Left colon (tissue), 2 donors: ENCODE data around the gene WDR5B. TPM values are rescaled to one million over a fixed set of nuclear protein-coding genes. Genes with fewer than 3 reads are reported as not detected.
A peak's percentile ranks its signal among the peaks of the same experiment; 100 is the strongest.

ENCODE experiments used
- ATAC-seq: fragments of 200-7000 bp; cut with Tn5 transposase; one replicate; pipeline ENCODE4 v1.9.1; 2020; ENCODE audit warnings: mild to moderate bottlenecking, moderate library complexity
- DNase-seq, 2 donors: peaks; one replicate each; pipeline ENCODE4 v3.0.0-alpha.2; 2020
- intact Hi-C, 2 donors: fragments of 100-400 bp; cut with DNase I in 1 of 2; cut with micrococcal nuclease in 1 of 2; formaldehyde crosslinking; loops; one replicate each; pipeline versions ENCODE4 v1.11.2 to v1.14.0; 2022; cut with DNase I, micrococcal nuclease
- total RNA-seq, 2 donors: library from RNA; stranded (reverse); fragmentation: NEBNext Ultra II Directional; extraction: Animal tissue kit (Norgen Biotek cat#: 25700); gene quantifications; one replicate each; pipeline ENCODE4 v1.2.1, GENCODE V29; 2021
- donor health status: DM: no; HTN: no; CAD: no.
- donor health status: DM: yes; HTN: yes; CAD: no.

The WDR5B gene
- total RNA-seq, 2 donors from 2014 or later = 2.3 to 2.7 TPM

- DNase-seq (no peak), ATAC-seq (no peak)
These were observed 1.5 kb downstream of the WDR5B start for GRCh38 chr3:122414391-122414790.

GRCh38 chr3:122410639-122411038 is 5.2 kb downstream of the WDR5B start:
- ATAC-seq (no peak), DNase-seq (no peak)
- intact Hi-C loops = no loop called here

More at GRCh38 chr3:122414391-122414790, 1.5 kb downstream of the WDR5B start:
- intact Hi-C loops = no loop called here

- intact Hi-C loops = no loop called here
- DNase-seq (no peak), ATAC-seq (no peak)
These were observed 5.8 kb downstream of the WDR5B start for GRCh38 chr3:122410111-122410510.

GRCh38 chr3:122409446-122409845 is 6.4 kb downstream of the WDR5B start:
- intact Hi-C loops = no loop called here
- DNase-seq (no peak), ATAC-seq (peak; percentile 17)

- DNase-seq (no peak), ATAC-seq (no peak)
- intact Hi-C loops = no loop called here
These were observed 7.9 kb downstream of the WDR5B start for GRCh38 chr3:122407946-122408345.

GRCh38 chr3:122406198-122406597 is 9.7 kb downstream of the WDR5B start:
- ATAC-seq = no peak
- intact Hi-C loops = no loop called here
- no peak for DNase-seq

DNA sequence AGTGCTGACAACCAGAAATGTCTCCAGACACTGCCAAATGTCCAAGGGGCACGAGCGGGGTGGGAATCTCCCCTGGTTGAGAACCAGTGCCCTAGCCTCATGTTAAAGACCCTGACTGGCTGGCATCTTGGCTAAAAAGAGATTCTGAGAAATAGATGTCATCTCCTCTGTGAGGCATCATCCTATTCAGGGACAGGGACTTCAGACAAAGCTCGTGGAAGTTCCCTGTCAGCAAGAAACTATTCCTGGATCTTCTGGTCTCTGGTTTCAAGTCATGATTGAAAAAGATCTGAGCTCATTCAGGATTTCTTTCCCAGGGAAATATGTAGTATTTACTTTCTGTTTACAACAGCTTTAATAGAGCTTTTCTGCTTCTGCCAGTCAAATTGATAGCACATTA is 10.8 kb downstream of the WDR5B start:
- no peak for ATAC-seq
- no peak for DNase-seq
- intact Hi-C loops = no loop called here

- no peak for DNase-seq
- no peak for ATAC-seq
- intact Hi-C loops = no loop called here
These were observed 12.4 kb downstream of the WDR5B start for GRCh38 chr3:122403489-122403888.

- DNase-seq (no peak), ATAC-seq (no peak)
- intact Hi-C loops = loop anchor here in 1 of 2 donors (10.0 kb wide), 1 partner anchor 276 kb away; no protein-coding TSS in a partner anchor
These were observed 16.9 kb downstream of the WDR5B start for GRCh38 chr3:122398920-122399319.

DNA sequence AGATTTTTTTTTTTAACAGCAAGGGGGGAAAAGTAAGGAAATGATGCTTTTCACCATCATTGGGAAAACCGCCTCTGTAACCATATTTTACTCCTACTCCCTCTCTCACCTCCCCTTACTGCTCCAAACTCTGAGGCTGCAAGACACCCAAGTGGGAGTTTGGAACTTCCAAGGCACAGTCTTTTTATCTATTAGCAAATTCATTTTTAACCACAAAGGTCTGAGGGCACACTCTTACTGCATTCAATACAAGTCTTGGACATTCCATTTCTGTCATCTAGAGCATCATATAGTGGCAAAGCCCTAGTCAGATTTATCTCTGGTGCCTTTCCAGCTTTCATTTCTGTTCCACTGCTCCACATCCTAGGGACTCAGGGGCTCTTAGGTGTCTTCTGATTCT is 18.7 kb downstream of the WDR5B start:
- intact Hi-C loops = loop anchor here in 1 of 2 donors (10.0 kb wide), 1 partner anchor 278 kb away; no protein-coding TSS in a partner anchor
- no peak for ATAC-seq
- no peak for DNase-seq

DNA sequence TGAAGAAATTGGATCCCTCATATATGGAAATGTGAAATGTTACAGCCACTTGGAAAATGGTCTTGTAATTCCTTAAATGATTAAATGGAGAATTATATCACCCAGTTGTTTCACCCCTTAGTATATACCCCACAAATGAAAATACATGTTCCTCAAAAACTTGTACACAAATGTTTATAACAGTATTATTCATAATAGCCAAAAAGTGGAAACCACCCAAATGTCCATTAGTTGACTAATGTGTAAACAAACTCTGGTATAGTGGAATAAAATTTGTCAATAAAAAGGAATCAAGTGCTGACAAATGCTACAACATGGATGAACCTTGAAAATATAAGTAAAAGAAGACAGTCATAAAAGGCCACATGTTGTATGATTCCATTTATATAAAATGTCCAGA is 19.4 kb downstream of the WDR5B start:
- DNase-seq (no peak), ATAC-seq (no peak)
- intact Hi-C loops = loop anchor here in 1 of 2 donors (10.0 kb wide), 1 partner anchor 278 kb away; no protein-coding TSS in a partner anchor

GRCh38 chr3:122395582-122395981 is 20.3 kb downstream of the WDR5B start:
- ATAC-seq (no peak), DNase-seq (no peak)
- intact Hi-C loops = loop anchor here in 1 of 2 donors (10.0 kb wide), 1 partner anchor 279 kb away; no protein-coding TSS in a partner anchor

DNA sequence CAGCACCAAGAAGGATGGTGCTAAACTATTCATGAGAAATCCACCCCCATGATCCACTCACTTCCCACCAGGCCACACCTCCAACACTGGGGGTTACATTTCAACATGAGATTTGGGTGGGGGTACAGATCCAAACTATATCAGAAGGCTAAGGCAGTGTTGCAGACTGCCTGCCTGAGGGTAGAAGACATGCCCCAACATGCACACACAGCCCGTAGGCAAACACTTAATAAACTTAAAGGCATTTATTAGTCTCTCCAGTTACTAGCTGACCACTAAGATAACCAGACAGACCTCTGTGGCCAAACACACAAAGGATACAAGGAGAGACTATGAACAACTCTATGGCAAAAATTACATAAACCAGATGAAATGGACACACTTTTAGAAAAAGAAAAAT is 21.7 kb downstream of the WDR5B start:
- DNase-seq = no peak
- intact Hi-C loops = loop anchor here in 1 of 2 donors (10.0 kb wide), 1 partner anchor 281 kb away; no protein-coding TSS in a partner anchor
- ATAC-seq = no peak

DNA sequence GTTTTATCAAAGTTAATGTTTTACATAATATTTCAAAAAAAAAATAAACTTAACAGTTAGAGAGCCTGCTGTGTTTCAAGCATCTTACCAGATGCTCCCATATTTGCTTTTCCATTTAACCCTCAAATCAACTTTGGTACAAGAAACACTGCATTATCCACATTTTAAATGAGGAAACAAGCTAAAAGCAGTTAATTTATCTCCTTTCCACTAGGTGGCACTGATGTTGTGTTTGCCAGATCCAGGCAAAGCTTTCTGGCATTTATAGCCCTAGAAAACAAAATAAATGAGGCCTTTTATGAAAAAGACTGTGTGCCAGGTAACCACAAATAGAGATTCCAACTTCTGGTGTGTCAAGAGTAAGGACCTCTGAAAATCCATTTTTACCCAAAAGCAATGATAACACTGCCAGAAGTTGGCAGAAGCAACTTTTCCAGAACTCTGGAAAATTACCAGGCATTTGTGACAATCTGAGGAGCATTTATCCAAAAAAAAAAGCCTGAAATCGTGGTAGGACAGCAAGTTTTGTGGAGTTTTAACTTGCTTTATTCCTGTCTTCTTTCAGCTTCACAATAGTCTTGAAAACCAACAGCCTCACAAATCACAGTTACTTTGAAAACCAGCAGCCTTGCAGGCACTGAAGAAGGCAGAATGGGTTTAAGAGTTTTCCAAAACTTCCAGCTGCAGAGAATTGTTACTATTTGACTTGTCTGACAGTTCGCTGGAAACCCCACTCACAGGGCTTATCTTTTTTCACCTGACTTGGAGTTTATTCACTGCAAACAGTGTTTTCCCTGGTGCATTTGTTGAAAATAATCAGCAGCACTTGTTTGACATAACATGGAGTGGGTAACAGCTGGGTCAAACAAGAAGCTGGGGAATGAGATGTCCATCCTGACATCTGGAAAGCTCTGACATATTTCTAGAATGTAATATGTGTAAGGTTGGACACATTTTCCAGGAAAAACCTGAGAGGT is 22.7 kb downstream of the WDR5B start:
- ATAC-seq (peak; percentile 52), DNase-seq (no peak)
- intact Hi-C loops = loop anchor here in 1 of 2 donors (10.0 kb wide), 1 partner anchor 282 kb away; no protein-coding TSS in a partner anchor

GRCh38 chr3:122391681-122392446 is 24.0 kb downstream of the WDR5B start:
- intact Hi-C loops = loop anchor here in 1 of 2 donors (10.0 kb wide), 1 partner anchor 283 kb away; no protein-coding TSS in a partner anchor
- DNase-seq = no peak
- ATAC-seq = no peak

DNA sequence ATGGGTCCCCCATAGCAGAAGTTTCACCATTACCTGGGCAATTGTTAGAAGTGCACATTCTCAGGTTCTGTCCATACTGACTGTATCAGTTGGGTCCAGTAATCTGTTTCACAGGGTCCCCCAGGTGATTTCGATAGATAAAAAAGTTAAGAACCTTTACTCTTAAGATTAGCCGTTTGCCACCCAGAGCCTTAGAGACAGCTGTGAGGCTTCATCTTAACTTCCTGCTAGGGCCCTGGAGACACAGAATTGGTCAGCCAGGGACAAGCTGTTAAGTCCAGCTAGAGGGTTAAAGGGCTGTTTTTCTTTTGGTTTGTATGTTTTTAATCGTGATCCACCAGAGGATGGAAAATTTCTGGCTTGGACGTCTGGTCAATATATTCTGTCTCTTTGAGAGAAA is 25.2 kb downstream of the WDR5B start:
- no peak for DNase-seq
- no peak for ATAC-seq
- intact Hi-C loops = loop anchor here in 1 of 2 donors (10.0 kb wide), 1 partner anchor 284 kb away; no protein-coding TSS in a partner anchor

GRCh38 chr3:122389892-122390291 is 26.0 kb downstream of the WDR5B start:
- DNase-seq = no peak
- intact Hi-C loops = loop anchor here in 1 of 2 donors (10.0 kb wide), 1 partner anchor 285 kb away; no protein-coding TSS in a partner anchor
- no peak for ATAC-seq

DNA sequence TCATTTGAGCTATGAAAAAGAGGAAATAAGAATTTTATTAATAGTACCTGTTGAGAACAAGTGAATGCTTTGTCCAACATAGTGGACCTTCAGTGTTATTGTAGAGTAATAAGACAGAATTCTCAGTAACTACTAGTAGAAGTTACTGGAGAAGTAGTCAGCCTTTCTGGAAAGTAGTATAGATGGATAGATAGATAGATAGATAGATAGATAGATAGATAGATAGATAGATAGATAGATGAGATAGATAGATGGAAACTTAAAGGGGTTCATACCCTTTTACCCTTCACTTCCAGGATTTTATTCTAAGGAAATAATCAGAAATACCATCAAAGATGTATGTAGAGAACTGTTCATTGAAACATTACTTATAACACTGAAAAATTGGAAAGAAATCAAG is 26.7 kb downstream of the WDR5B start:
- ATAC-seq (no peak), DNase-seq (no peak)
- intact Hi-C loops = no loop called here

- no peak for ATAC-seq
- DNase-seq = no peak
- intact Hi-C loops = no loop called here
These were observed 28.2 kb downstream of the WDR5B start for GRCh38 chr3:122387709-122388108.
